Hematopoietic multipotent progenitor cell treated with erythropoietin and hydrocortisone succinate and interleukin-3 and kit ligand, for 6 days (in vitro differentiated cells): ENCODE measurements around the gene UBA3.
A peak's percentile ranks its signal among the peaks of the same experiment; 100 is the strongest.

Experiments
- DNase-seq: peaks from one replicate; pipeline ENCODE4 v3.0.0-alpha.2; 2015

UBA3 gene

GRCh38 chr3:69065318-69065964 is 14.7 kb downstream of the UBA3 start:
- DNase-seq: no peak

GRCh38 chr3:69063636-69064035 is 16.5 kb downstream of the UBA3 start:
- no peak for DNase-seq

GRCh38 chr3:69059688-69060087 is 20.5 kb downstream of the UBA3 start:
- DNase-seq: no peak

DNA sequence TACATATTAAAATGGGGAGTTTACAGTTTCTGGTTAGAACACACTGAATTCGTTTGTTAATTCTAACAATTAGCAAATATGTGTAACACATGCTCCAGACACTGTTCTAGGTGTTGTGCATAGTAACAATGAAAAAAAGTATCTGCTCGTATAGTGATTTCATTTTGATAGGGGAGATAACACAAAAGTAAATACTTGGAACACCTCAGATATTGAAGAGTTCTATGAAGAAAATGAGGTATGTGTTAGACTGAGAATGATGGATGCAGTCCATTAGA is 21.3 kb downstream of the UBA3 start:
- DNase-seq: no peak

GRCh38 chr3:69058180-69058946 is 21.8 kb downstream of the UBA3 start:
- peak; percentile 68 for DNase-seq

- no peak for DNase-seq
Measured at GRCh38 chr3:69052472-69052898, 27.7 kb downstream of the UBA3 start.

GRCh38 chr3:69051756-69052471 is 28.3 kb downstream of the UBA3 start, which contains the start of gene TMF1:
Gene TMF1, minus strand, starts transcription at chr3:69052333. Its CDS starts 247 bp downstream, at chr3:69052086.
- DNase-seq: peak; percentile 100

DNA sequence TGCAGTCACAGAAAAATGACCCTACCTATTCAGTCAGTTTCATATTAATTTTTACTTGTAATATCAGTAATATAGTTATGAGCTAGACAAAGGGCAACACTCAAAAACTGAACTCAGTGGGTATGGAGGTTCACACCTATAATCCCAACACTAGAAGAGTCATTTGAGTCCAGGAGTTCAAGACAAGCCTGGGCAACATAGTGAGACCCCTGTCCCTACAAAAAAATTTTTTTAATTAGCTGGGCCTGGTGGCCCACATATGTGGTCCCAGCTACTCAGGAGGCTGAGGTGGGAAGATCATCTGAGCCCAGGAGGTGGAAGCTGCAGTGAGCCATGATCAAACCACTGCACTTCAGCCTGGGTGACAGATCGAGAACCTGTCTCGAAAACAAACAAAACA is 31.2 kb downstream of the UBA3 start:
- no peak for DNase-seq

DNA sequence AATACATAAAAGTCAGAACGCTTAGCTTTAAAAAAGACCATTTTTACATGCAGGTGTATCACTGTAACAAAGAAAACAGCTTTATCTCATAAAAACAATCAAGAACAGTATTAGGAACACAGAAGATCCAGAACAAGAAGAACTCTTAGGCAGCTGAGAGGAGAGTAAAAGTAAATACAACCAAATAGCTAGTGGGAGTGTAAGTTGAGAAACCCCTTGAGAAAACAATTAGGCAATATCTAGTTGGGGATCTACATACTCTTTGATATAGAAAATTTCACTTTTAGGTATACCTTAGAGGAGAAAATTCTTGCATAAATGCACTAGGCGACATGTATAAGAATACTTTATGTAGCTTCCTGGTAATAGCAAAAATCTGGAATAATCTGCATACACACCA is 35.6 kb downstream of the UBA3 start:
- DNase-seq: no peak

DNA sequence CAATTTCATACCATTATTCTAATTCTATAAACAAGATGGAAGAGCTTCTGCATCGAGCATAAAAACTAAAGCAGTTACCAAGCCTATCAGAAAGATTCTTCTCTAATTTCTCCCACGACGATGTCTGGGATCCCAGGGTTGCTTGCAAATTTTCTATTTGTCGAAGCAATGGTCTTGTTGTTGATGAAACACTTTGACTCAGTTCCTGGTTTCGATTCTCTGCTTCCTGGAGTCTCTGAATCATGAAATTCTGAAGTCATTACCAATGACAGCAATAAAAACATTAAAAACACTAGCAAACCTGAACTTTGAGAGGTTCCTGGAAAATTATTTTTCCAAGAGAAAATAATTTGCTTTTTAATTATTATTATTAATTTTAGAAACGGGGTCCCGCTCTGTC is 46.7 kb downstream of the UBA3 start:
- DNase-seq: no peak

- DNase-seq: no peak
Measured at GRCh38 chr3:69032737-69033136, 47.4 kb downstream of the UBA3 start.

GRCh38 chr3:69032142-69032541 is 48.0 kb downstream of the UBA3 start:
- no peak for DNase-seq

DNA sequence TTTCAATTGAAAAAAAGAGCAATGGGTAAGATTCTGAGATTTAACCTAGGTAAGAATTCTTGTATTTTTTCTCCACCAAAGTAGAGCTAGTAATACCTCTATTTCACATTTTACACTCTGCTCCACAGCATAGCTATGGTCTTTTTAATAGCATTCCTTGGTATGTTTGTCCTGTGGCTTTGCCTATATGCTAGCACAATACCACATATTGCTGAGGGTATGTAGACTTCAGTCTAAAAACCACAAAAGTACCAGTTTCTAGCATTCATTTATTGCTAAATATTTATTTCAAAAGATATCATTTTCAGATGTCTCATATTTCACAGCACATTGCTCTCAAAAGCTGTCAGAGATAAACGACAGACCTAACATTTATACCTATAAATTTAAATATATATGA is 48.5 kb downstream of the UBA3 start:
- no peak for DNase-seq

GRCh38 chr3:69020857-69021256 is 59.3 kb downstream of the UBA3 start:
- DNase-seq: no peak

DNA sequence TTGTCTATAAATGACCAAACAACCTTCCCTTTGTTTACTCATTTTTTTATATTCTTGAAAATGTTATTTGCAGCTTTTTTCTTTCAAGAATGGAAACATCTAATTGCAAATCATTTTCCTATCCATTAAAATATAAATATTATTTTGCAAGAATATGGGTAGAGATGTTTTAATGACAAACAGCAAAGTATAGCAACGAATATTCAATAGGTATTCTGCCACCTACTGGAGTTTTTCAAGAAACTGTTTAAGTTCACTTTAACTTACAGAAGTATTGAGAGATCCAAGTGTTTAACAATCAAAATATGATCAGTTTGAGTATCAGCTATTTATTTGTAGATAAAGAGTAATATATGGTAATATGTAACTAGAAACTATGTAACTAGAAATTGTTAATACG is 59.7 kb downstream of the UBA3 start:
- peak; percentile 56 for DNase-seq

DNA sequence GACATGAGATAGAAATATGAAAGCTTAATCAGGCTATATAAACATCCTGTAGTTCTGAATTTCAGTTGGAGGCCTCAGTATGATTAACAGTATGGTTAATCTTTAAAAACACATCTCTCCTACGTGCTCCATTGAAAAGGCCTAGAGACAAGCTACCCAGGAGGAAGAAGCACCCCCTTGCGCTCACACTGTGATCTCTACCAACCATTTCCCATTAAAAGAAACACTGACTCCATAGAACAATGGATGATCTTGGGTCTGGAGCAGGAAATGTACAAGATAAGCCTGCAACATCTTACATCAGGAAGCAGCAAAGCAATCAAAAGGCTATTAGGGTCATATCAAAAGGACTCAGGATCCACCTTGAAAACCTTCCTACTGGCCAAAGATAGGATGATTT is 63.3 kb downstream of the UBA3 start:
- no peak for DNase-seq

DNA sequence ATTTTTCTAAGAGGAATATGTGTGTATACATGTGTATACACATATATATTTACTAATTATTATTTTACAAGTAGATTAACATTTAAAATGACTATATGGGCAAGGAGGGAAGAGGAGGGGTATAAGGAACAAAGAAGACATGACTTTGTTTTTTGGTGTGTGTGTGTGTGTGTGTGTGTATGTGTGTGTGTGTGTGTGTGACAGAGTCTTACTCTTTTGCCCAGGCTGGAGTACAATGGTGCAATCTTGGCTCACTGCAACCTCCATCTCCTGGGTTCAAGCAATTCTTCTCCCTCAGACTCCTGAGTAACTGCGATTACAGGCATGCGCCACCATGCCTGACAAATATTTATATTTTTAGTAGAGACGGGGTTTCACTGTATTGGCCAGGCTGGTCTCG is 64.1 kb downstream of the UBA3 start:
- DNase-seq: no peak

GRCh38 chr3:69014022-69014580 is 66.1 kb downstream of the UBA3 start:
- peak; percentile 47 for DNase-seq

- DNase-seq: peak; percentile 90
Measured at GRCh38 chr3:69013253-69014021, 66.7 kb downstream of the UBA3 start, which contains the start of gene EOGT. Gene EOGT, minus strand, starts transcription at chr3:69013684. Its CDS starts 3,838 bp downstream, at chr3:69009846.

DNA sequence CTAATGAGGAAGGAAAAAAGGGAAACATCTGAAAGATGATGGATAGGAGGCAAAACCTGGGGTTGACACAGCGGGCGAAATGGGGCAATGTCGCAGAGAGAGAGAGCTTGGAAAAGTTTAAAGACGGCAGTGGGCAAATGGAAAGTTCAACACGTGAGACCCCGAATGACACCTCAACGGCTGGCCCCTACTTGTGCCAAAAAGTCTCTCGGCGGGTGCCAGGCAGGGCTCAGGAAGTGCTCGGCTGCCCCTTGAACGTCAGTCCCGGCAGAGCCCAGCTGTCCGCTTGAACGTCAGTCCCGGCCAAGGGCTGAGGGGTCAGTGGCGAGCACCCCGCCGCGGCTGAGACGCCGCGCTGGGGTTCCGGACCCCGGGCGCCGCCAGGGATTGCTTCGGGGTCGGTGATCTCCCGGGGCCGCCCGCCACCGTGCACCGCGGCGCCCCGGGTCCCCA is 67.3 kb downstream of the UBA3 start:
- peak; percentile 67 for DNase-seq

GRCh38 chr3:69012100-69012799 is 67.9 kb downstream of the UBA3 start:
- DNase-seq: no peak

- DNase-seq: no peak
Measured at GRCh38 chr3:69011096-69011730, 69.0 kb downstream of the UBA3 start.
